NT2/D1 (cell line): ENCODE data around the gene LPP.

Source experiments
- SUZ12 ChIP-seq: IDR thresholded peaks from 2 replicates; pipeline ENCODE4 v1.6.1; 2011; ENCODE audit not compliant: insufficient read length, insufficient read depth; ENCODE audit errors: extremely low read depth
- YY1 ChIP-seq: IDR thresholded peaks from 2 replicates; pipeline ENCODE4 v1.6.1; 2011; ENCODE audit not compliant: insufficient read length, insufficient read depth
- ZNF274 ChIP-seq: IDR thresholded peaks from 2 replicates; pipeline ENCODE4 v1.6.1; 2011; ENCODE audit warnings: mild to moderate bottlenecking, low read depth, low read length

GRCh38 chr3:188134856-188135255 lies 19.1 kb upstream of the LPP start:
- TF ChIP-seq YY1 = no peak
- no peak for TF ChIP-seq ZNF274
- no peak for TF ChIP-seq SUZ12
